ENCODE data around the gene RIT1. TPM values are rescaled to one million over a fixed set of nuclear protein-coding genes. Genes with fewer than 3 reads are reported as not detected.

Gene RIT1
- total and polyA plus RNA-seq, 2 experiments from 2014 or later = 30.5 to 32.4 TPM

- Histone ChIP-seq H3F3A (ENCODE audit: insufficient read depth) (peaks cover 37% of the 10 kb centered on the region), H3K27ac (no peak overlapping the region), H3K4me2 (ENCODE audit: unreplicated experiment) (no peak overlapping the region), H3K4me3 (no peak overlapping the region), H3K9me3 (ENCODE audit: low read depth) (no peaks in the 10 kb centered on the region), H3K9me2 (ENCODE audit: insufficient read depth) (no peaks in the 10 kb centered on the region), H3K79me2 (ENCODE audit: insufficient read depth) (peaks cover 42% of the 10 kb centered on the region), H3K36me3 (ENCODE audit: low read depth) (peaks cover 82% of the 10 kb centered on the region), H3K9ac (no peak overlapping the region), H3K27me3 (replicated peaks; ENCODE audit: insufficient read depth) (no peaks in the 10 kb centered on the region), H4K20me1 (ENCODE audit: insufficient read depth) (no peaks in the 10 kb centered on the region), H3K4me1 (ENCODE audit: insufficient read depth) (no peaks in the 10 kb centered on the region), H2AFZ (no peak overlapping the region)
- DNase-seq = no peak
- WGBS, 2 experiments (ENCODE audit: low coverage in 1 of 2, low lambda C conversion rate in 2 of 2, missing lambda C conversion rate in 2 of 2) = 81 to 89% methylated on average over 12 to 13 of the region's 13 CpGs
- in situ Hi-C loops (cut with MboI) = no loop called here
- TF ChIP-seq EZH2phosphoT487 (IDR thresholded peaks at IDR 0.05; ENCODE audit: insufficient read depth, low read depth) = no peak
- TF ChIP-seq EZH2 (IDR thresholded peaks at IDR 0.05; ENCODE audit: insufficient read depth, poor library complexity, severe bottlenecking) = no peak
These were observed 41.3 kb upstream of the RIT1 start for GRCh38 chr1:155952505-155952890.

- Histone ChIP-seq H3F3A (ENCODE audit: insufficient read depth) (peaks cover 37% of the 10 kb centered on the region), H3K4me3 (no peak overlapping the region), H3K27me3 (replicated peaks; ENCODE audit: insufficient read depth) (no peaks in the 10 kb centered on the region), H3K79me2 (ENCODE audit: insufficient read depth) (peaks cover 36% of the 10 kb centered on the region), H3K36me3 (ENCODE audit: low read depth) (peaks cover 82% of the 10 kb centered on the region), H3K9ac (no peak overlapping the region), H3K4me1 (ENCODE audit: insufficient read depth) (no peaks in the 10 kb centered on the region), H2AFZ (no peak overlapping the region), H3K4me2 (ENCODE audit: unreplicated experiment) (no peak overlapping the region), H3K9me2 (ENCODE audit: insufficient read depth) (no peaks in the 10 kb centered on the region), H4K20me1 (ENCODE audit: insufficient read depth) (no peaks in the 10 kb centered on the region), H3K9me3 (ENCODE audit: low read depth) (no peaks in the 10 kb centered on the region), H3K27ac (no peak overlapping the region)
- TF ChIP-seq EZH2phosphoT487 (IDR thresholded peaks at IDR 0.05; ENCODE audit: insufficient read depth, low read depth) (no peak), EZH2 (IDR thresholded peaks at IDR 0.05; ENCODE audit: insufficient read depth, poor library complexity, severe bottlenecking) (no peak)
- in situ Hi-C loops (cut with MboI) = no loop called here
- WGBS, 2 experiments (ENCODE audit: low coverage in 1 of 2, low lambda C conversion rate in 2 of 2, missing lambda C conversion rate in 2 of 2) = 86 to 87% methylated on average over 5 to 6 of the region's 6 CpGs
- no peak for DNase-seq
These were observed 40.8 kb upstream of the RIT1 start for GRCh38 chr1:155951753-155952504.

- 94 to 97% methylated on average over 27 of the region's 27 CpGs for WGBS, 2 experiments (ENCODE audit: low coverage in 1 of 2, low lambda C conversion rate in 2 of 2, missing lambda C conversion rate in 2 of 2)
- Histone ChIP-seq H3K79me2 (ENCODE audit: insufficient read depth) (peaks cover 26% of the 10 kb centered on the region), H3K4me2 (ENCODE audit: unreplicated experiment) (no peak overlapping the region), H3K27ac (no peak overlapping the region), H3F3A (ENCODE audit: insufficient read depth) (peaks cover 48% of the 10 kb centered on the region), H2AFZ (no peak overlapping the region), H3K36me3 (ENCODE audit: low read depth) (peaks cover 82% of the 10 kb centered on the region), H3K9ac (no peak overlapping the region), H3K4me3 (no peak overlapping the region), H3K27me3 (replicated peaks; ENCODE audit: insufficient read depth) (no peaks in the 10 kb centered on the region), H3K4me1 (ENCODE audit: insufficient read depth) (no peaks in the 10 kb centered on the region), H3K9me2 (ENCODE audit: insufficient read depth) (no peaks in the 10 kb centered on the region), H3K9me3 (ENCODE audit: low read depth) (no peaks in the 10 kb centered on the region), H4K20me1 (ENCODE audit: insufficient read depth) (no peaks in the 10 kb centered on the region)
- TF ChIP-seq EZH2 (IDR thresholded peaks at IDR 0.05; ENCODE audit: insufficient read depth, poor library complexity, severe bottlenecking) (no peak), EZH2phosphoT487 (IDR thresholded peaks at IDR 0.05; ENCODE audit: insufficient read depth, low read depth) (no peak)
- in situ Hi-C loops (cut with MboI) = no loop called here
- DNase-seq = no peak
These were observed 39.7 kb upstream of the RIT1 start for GRCh38 chr1:155950829-155951228.

GRCh38 chr1:155947741-155948140 lies 36.6 kb upstream of the RIT1 start:
- Histone ChIP-seq H4K20me1 (ENCODE audit: insufficient read depth) (no peaks in the 10 kb centered on the region), H3K27ac (no peak overlapping the region), H3K9me3 (ENCODE audit: low read depth) (no peaks in the 10 kb centered on the region), H3K4me2 (ENCODE audit: unreplicated experiment) (no peak overlapping the region), H2AFZ (no peak overlapping the region), H3K4me3 (no peak overlapping the region), H3K4me1 (ENCODE audit: insufficient read depth) (no peaks in the 10 kb centered on the region), H3K27me3 (replicated peaks; ENCODE audit: insufficient read depth) (no peaks in the 10 kb centered on the region), H3K9ac (no peak overlapping the region), H3F3A (ENCODE audit: insufficient read depth) (peaks cover 55% of the 10 kb centered on the region), H3K9me2 (ENCODE audit: insufficient read depth) (no peaks in the 10 kb centered on the region), H3K36me3 (ENCODE audit: low read depth) (peaks cover 63% of the 10 kb centered on the region), H3K79me2 (ENCODE audit: insufficient read depth) (peaks cover 12% of the 10 kb centered on the region)
- WGBS, 2 experiments (ENCODE audit: low coverage in 1 of 2, low lambda C conversion rate in 2 of 2, missing lambda C conversion rate in 2 of 2) = 86 to 87% methylated on average over 7 to 8 of the region's 8 CpGs
- TF ChIP-seq EZH2 (IDR thresholded peaks at IDR 0.05; ENCODE audit: insufficient read depth, poor library complexity, severe bottlenecking) = no peak
- TF ChIP-seq EZH2phosphoT487 (IDR thresholded peaks at IDR 0.05; ENCODE audit: insufficient read depth, low read depth) = no peak
- DNase-seq = no peak
- in situ Hi-C loops (cut with MboI) = no loop called here

All from GM23248 (cell line).